HG03565 (cell line): Measurements from ENCODE around the gene RASSF7.

Experiments
- ATAC-seq: cut with Tn5 transposase; IDR thresholded peaks from one replicate; pipeline ENCODE4 v1.9.1; 2021; ENCODE audit warnings: mild to moderate bottlenecking, moderate library complexity; ENCODE audit not compliant: unreplicated experiment

Gene RASSF7

GRCh38 chr11:579830-580601 lies 19.2 kb downstream of the RASSF7 start:
- ATAC-seq: no peak

GRCh38 chr11:581342-581741 lies 20.6 kb downstream of the RASSF7 start:
- ATAC-seq: no peak

DNA sequence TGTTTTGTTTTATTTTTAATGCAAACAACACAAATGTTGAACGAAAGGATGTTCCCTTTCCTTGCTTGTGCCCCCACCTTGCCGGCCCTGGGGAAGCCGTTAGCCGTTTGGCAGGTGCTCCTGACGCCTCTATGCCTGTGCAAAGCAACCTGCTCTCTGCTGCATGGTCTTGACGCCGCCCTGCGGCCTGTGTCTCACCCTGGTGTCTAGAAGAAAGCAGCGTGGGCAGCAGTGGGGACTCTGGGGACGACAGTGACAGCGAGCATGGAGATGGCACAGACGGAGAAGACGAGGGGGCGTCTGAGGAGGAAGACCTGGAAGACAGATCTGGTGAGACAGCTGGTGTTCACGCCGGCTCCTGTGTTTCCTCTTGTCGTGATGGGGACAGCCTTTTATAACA lies 21.0 kb downstream of the RASSF7 start:
- ATAC-seq: no peak

- ATAC-seq: no peak
Measured at GRCh38 chr11:584287-584686, 23.5 kb downstream of the RASSF7 start.

DNA sequence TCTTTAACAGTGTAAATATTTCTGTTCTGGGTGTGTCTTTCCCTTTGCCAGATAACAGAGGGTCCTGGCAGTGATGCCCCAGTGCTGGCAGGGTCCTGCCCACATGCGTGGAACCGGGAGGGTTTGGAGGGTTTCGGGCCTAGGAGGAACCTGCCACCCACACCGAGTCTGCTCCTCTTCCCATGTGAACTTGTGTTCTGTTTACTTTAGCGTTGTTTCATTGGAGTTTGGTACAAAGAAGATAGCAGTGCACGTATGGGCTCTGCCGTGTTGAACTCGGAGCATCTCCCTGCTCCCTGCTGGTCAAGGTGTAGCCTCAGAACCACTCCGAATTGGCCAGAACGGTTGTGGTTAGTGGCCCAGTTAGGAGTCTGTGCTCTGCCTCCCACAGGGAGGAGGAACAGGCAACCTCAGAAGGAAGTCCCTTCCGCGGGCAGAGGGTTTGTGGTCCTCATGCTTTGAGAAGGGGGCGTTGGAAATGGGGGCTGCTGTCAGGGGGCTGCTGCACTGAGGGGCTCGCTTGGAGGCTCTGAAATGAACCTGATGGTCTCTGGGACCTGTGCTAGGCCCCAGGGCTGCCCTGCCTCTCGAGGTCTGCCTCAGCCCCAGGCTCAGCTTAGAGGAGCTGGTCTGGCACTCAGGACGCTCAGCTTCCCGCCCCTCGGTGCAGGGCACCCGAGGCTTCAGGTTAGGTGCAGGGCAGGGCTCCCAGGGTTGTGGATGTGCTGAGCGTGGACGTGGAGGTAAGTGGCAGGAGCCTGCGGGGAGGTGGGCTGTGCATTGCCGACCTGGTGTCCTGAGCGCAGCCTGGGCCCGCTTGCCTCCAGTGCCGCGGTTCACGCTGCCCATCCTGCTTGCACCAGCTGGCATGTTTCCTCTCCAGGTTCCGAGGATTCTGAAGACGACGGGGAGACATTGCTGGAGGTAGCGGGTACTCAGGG lies 25.9 kb downstream of the RASSF7 start:
- ATAC-seq: no peak

- no peak for ATAC-seq
Measured at GRCh38 chr11:587546-587945, 26.8 kb downstream of the RASSF7 start.

GRCh38 chr11:587978-588380 lies 27.2 kb downstream of the RASSF7 start:
- no peak for ATAC-seq

GRCh38 chr11:589798-590197 lies 29.0 kb downstream of the RASSF7 start:
- no peak for ATAC-seq

- ATAC-seq: no peak
Measured at GRCh38 chr11:590997-591396, 30.2 kb downstream of the RASSF7 start.

DNA sequence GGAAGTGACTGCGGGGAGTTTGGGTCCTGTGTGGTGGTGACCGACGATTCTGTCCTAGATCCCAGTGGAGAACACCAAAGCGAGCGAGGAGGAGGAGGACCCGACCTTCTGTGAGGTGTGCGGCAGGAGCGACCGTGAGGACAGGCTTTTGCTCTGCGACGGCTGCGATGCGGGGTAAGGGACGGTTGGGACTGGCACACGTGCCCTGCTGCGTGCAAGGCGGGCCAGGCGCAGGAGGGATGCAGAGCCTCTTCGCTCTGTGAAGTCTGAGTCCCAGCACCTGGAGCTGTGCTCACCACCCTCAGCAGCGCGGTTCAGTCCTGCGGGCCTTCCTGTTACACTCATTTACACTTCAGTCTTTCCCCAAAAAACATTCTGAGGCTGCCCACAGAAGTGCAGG lies 31.7 kb downstream of the RASSF7 start:
- no peak for ATAC-seq

DNA sequence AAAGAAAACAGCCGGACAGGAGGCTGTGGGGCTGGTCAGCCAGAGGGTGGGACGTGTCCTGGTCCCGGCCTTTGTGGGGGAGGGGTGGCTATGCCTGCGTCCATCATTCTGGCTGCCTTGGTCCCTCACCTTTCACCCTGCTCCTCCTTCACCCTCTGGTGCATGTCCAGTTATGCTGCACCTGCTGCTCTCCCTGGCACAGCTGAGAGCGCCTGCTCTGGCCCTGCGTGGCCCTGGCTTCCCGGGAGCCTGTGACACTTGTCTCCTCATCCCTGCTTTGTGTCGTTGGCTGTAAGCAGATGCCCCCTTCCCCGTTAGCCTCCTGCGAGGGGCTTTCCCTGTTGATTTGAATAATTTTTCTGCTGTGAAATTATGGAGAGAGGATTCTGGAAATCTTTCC lies 32.1 kb downstream of the RASSF7 start:
- ATAC-seq: no peak

DNA sequence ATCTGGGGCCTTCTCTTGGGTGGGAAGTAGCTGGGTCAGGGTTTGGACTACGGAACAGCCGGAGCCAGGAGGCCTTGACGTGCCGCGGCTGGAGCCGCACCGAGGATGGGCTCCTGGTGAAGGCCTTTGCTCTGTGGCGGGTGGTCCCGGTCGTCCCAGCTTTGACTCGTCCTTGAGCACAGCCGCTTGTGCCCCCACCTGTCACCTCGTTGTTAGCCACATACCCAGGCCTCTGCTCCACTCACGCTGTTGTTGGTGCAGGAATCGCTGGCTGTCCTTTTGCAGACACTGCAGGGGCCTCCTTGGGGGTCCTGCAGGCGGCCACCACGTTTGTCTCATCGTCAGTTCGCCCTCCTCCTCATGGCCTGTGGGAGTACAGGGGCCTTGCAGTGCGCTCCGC lies 32.6 kb downstream of the RASSF7 start:
- no peak for ATAC-seq

DNA sequence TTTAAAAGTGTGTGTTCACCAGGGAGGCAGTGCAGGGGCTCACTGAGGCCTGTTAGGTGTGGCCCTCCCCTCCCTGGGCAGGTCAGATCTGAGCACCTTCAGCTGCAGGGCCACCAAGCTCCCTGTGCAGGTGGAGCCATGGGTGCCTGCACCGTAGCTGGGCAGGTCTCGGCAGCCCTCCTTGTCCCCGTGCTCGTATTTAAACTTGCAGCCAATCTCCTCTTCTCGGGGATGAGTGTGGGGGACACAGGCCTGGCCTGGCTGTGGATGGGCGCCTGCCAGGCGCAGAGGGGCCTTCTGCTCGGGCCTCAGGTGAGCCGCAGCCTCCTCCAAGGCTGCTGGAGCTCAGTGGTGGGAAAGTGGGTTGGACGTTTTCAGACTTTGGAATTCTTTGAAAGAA lies 34.6 kb downstream of the RASSF7 start:
- no peak for ATAC-seq

DNA sequence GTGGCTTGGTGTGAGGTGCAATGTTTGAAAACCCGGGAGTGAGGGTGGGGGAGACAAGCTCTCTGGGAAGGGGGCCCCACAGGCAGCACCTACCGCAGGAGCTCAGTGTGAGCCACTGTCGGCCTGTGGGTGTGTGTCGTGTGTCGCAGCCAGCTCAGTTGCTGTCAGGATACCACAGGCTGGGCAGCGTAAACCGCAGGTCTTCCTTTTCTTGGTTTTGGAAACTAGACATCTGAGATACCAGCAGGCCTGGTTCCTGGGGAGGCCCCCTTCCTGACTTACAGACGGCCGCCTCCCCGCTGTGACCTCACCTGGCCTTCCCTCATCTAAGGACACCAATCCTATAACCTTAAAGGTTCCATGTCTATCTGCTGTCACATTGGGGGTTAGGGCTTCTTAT lies 35.6 kb downstream of the RASSF7 start:
- no peak for ATAC-seq

DNA sequence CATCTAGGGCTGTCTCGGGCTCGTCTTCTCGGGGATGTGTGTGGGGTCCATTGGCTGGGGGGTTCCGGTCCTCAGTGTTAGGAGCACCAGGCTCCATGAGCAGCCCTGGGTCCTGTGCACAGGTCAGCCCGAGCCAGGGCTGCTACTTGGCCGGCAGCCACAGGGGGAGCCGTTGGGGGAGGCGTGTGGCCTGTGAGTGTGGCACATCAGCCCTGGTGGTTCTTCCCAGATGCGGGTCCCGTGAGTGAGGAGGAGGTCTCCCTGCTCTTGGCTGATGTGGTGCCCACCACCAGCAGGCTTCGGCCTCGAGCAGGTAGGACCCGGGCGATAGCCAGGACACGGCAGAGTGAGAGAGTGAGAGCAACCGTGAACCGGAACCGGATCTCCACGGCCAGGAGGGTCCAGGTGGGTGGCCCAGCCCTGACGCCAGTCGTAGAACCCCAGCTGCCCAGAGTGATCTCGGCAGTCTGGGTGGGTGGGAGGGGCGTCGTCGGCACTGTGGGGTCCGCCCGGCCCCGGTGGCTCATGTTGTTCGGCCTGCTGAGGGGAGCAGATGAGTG lies 36.5 kb downstream of the RASSF7 start:
- no peak for ATAC-seq

- ATAC-seq: no peak
Measured at GRCh38 chr11:598005-598680, 37.4 kb downstream of the RASSF7 start.

DNA sequence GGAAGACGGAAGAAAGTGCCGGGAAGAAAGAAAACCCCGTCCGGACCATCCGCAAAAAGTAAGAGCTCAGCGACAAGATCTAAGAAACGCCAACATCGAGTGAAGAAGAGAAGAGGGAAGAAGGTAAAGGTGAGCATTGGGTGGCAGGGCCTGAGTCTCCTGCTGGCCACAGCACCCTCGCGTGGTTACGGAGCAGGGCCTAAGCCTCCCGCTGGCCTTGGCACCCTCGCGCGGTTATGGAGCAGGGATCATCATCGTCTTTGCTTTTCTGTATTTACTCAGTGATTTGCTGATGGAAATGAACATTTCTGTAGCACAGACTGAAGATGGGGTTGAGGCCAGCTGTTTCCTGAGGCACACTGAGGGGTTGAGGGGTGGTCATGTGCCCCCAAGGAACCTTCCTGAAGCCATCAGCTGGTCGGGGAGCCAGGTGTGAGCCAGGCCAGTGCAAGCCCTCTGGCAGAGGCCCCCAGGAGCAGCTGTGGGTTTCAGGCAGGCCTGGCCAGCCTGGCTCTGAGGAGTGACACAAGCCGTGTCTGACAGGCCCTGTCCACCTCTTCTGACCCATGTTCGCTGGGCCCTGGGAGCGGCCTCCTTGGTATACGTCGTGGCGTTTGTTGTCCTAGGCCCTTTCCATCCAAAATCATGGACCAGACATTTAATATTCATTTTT lies 40.9 kb downstream of the RASSF7 start:
- no peak for ATAC-seq

GRCh38 chr11:603154-603553 lies 42.4 kb downstream of the RASSF7 start:
- no peak for ATAC-seq

- no peak for ATAC-seq
Measured at GRCh38 chr11:605286-606129, 44.7 kb downstream of the RASSF7 start.

DNA sequence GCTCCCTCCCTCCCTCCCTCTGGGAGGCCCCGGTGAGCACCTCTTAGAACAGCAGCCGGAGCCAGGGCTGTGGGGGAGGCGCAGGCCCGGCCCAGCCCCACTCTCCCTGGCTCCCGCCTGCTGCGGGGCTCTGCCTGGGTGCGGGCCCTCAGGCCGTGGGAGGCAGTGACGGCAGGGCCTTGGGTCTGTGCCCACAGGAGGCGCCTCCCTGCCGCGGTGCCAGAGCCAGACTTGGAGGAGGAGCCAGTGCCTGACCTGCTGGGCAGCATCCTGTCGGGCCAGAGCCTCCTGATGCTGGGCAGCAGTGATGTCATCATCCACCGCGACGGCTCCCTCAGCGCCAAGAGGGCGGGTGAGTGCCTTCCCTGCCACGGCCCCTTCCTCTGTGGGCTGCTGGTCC lies 45.5 kb downstream of the RASSF7 start:
- no peak for ATAC-seq
